H54 (cell line): ENCODE data around the gene EBF4.

Source experiments
- DNase-seq: peaks from one replicate; pipeline ENCODE4 v3.0.0; 2011; ENCODE audit warnings: low spot score, mixed read lengths; ENCODE audit not compliant: insufficient read length
- FAIRE-seq: peaks from 3 replicates; lab custom pipeline; 2011; peaks lifted over from hg19 to GRCh38; lab: Jason Lieb, UNC
- POLR2A ChIP-seq: IDR thresholded peaks from 2 replicates; pipeline ENCODE4 v1.6.1; 2011; ENCODE audit warnings: low read depth, mild to moderate bottlenecking, low read length

The EBF4 gene

GRCh38 chr20:2699775-2700413 is 7.3 kb downstream of the EBF4 start:
- FAIRE-seq (no peak), DNase-seq (no peak)
- 0 out of 2 replicates have a peak, but pooled peaks have one; percentile 6 for TF ChIP-seq POLR2A

GRCh38 chr20:2700913-2701620 is 8.5 kb downstream of the EBF4 start:
- FAIRE-seq (no peak), DNase-seq (no peak)
- no peak for TF ChIP-seq POLR2A

- no peak for DNase-seq
- FAIRE-seq: no peak
- no peak for TF ChIP-seq POLR2A
Measured at GRCh38 chr20:2701671-2702081, 9.1 kb downstream of the EBF4 start.

GRCh38 chr20:2703716-2704475 is 11.3 kb downstream of the EBF4 start:
- DNase-seq (no peak), FAIRE-seq (no peak)
- TF ChIP-seq POLR2A: no peak

GRCh38 chr20:2705931-2706645 is 13.5 kb downstream of the EBF4 start:
- no peak for DNase-seq
- no peak for TF ChIP-seq POLR2A
- no peak for FAIRE-seq

- FAIRE-seq (no peak), DNase-seq (no peak)
- no peak for TF ChIP-seq POLR2A
Measured at GRCh38 chr20:2706688-2707352, 14.2 kb downstream of the EBF4 start.

- DNase-seq (no peak), FAIRE-seq (no peak)
- no peak for TF ChIP-seq POLR2A
Measured at GRCh38 chr20:2707353-2708072, 14.9 kb downstream of the EBF4 start.

- DNase-seq (no peak), FAIRE-seq (no peak)
- no peak for TF ChIP-seq POLR2A
Measured at GRCh38 chr20:2708073-2708415, 15.5 kb downstream of the EBF4 start.

GRCh38 chr20:2708665-2709064 is 16.1 kb downstream of the EBF4 start:
- FAIRE-seq (no peak), DNase-seq (no peak)
- no peak for TF ChIP-seq POLR2A

GRCh38 chr20:2709205-2709981 is 16.8 kb downstream of the EBF4 start:
- no peak for DNase-seq
- FAIRE-seq: no peak
- TF ChIP-seq POLR2A: no peak

- no peak for TF ChIP-seq POLR2A
- DNase-seq (no peak), FAIRE-seq (no peak)
Measured at GRCh38 chr20:2713285-2713684, 20.7 kb downstream of the EBF4 start.

- TF ChIP-seq POLR2A: no peak
- FAIRE-seq (no peak), DNase-seq (no peak)
Measured at GRCh38 chr20:2729251-2729713, 36.7 kb downstream of the EBF4 start.
